Measurements from ENCODE around the gene UVRAG. TPM values are rescaled to one million over a fixed set of nuclear protein-coding genes. Genes with fewer than 3 reads are reported as not detected.
A peak's percentile ranks its signal among the peaks of the same experiment; 100 is the strongest.

Gene UVRAG
- total and polyA plus RNA-seq, 2 donors: 20.0 to 21.8 TPM

DNA sequence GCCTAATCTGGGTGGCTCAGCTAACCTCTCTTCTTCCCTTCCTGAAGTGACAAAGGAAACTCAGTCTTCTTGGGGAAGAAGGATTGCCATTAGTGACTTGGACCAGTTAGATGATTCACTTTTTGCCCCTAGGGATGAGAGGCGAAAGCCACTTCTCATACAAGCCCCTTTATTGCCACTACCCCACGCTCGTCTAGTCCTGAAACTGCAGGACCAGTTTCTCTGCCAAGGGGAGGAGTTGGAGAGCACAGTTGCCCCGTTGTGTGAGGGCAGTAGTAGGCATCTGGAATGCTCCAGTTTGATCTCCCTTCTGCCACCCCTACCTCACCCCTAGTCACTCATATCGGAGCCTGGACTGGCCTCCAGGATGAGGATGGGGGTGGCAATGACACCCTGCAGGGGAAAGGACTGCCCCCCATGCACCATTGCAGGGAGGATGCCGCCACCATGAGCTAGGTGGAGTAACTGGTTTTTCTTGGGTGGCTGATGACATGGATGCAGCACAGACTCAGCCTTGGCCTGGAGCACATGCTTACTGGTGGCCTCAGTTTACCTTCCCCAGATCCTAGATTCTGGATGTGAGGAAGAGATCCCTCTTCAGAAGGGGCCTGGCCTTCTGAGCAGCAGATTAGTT is 14.2 kb upstream of the UVRAG start:
- Histone ChIP-seq H3K4me1 (ENCODE audit: control insufficient read depth in 2 of 2, insufficient read depth in 2 of 2, low read length in 2 of 2) (peaks cover 20 to 34% of the 10 kb centered on the region in 2 donors), H3K27me3 (ENCODE audit: control insufficient read depth in 2 of 2, insufficient read depth in 1 of 2, low read length in 1 of 2) (no peaks in the 10 kb centered on the region), H3K9me3 (ENCODE audit: control insufficient read depth in 2 of 2, insufficient read depth in 1 of 2, low read length in 1 of 2) (no peaks in the 10 kb centered on the region), H3K27ac (ENCODE audit: low read depth in 1 of 2, low read length in 1 of 2) (peak overlapping the region in 1 of 2 donors; percentile 84), H3K4me3 (ENCODE audit: low read length in 2 of 2) (no peak overlapping the region), H3K36me3 (ENCODE audit: control insufficient read depth in 2 of 2, insufficient read depth in 2 of 2, low read length in 1 of 2) (no peaks in the 10 kb centered on the region)
- peak in 2 of 9 donors; percentile 15 to 42 for DNase-seq (ENCODE audit: low read depth in 6 of 9, low spot score in 9 of 9)
- WGBS: 95% methylated on average over 6 of the region's 6 CpGs

DNA sequence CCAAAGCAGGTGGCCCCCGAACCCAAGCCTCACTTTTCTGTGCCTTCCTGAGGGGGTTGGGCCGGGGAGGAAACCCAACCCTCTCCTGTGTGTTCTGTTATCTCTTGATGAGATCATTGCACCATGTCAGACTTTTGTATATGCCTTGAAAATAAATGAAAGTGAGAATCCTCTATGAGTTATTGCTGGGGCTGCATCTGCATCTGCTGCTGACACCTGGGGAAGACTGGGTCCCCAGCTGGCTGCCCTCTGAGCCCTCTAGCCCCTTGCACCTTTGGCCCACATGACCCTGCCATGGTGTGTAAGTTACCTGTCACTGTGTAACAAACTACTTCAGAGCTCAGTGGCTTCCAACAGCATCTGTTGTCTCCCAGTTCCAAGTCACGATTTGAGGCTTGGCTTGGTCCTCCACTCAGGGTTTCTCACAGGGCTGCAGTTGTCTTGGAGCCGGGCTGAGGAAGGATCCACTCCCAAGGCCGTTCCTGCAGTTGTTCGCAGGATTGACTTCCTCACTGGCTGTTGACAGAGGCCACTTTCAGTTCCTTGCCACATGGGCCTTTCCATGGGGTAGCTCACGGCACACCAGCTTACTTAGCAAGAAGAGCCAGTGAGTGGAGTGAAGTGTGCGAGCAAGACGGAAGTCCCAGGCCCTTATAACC is 13.5 kb upstream of the UVRAG start:
- WGBS: 73% methylated on average over 9 of the region's 9 CpGs
- Histone ChIP-seq H3K36me3 (ENCODE audit: control insufficient read depth in 2 of 2, insufficient read depth in 2 of 2, low read length in 1 of 2) (no peaks in the 10 kb centered on the region), H3K27ac (ENCODE audit: low read depth in 1 of 2, low read length in 1 of 2) (peak overlapping the region in 1 of 2 donors; percentile 84)

DNA sequence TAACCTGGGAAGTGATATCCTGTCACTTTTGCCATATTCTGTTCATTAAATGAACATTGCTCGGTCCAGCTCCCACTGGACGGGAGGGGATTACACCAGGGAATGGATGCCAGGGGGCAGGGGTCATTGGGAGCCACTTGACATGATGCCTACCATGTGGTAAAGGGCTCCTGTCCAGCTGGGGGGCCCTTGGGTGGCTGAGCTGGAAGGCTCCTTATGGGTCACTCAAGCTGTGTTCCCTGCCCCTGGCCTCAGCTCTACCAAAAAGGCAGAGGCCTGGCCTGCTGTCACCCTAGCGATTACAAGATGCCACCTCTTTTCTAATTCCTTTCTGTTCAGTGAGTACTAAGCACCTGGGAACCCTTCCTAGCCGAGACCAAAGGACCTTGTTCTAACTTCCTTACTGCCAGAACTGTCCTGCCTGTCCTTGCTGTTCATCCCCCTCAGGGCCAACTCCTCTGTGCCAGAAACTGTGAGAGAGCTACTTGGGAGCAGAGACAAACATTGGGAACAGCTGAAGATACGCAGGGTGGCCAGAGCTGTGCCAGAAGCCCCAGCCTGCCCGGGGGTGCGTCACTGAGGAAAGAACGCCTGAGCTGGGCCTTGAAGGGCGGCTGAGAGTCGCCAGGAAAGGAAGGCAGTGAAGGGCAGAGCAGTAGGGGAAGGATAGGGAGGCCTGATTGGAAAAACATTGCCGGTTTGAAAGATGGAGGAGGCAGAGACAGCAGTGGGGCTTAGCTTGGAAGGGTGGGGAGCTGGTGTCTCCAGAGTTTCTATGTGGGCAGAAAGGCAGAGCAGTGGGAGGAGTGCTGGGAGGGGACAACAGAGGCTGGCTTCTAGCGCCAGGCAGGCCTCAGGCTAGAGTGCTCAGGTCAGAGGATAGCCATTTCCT is 12.7 kb upstream of the UVRAG start:
- H3K27me3 ChIP-seq (ENCODE audit: control insufficient read depth in 2 of 2, insufficient read depth in 1 of 2, low read length in 1 of 2): no peaks in the 10 kb centered on the region
- H3K9me3 ChIP-seq (ENCODE audit: control insufficient read depth in 2 of 2, insufficient read depth in 1 of 2, low read length in 1 of 2): no peaks in the 10 kb centered on the region
- no peaks in the 10 kb centered on the region for H3K36me3 ChIP-seq (ENCODE audit: control insufficient read depth in 2 of 2, insufficient read depth in 2 of 2, low read length in 1 of 2)
- 97% methylated on average over 12 of the region's 12 CpGs for WGBS
- no peak for DNase-seq (ENCODE audit: low read depth in 6 of 9, low spot score in 9 of 9)
- peaks cover 20 to 34% of the 10 kb centered on the region in 2 donors for H3K4me1 ChIP-seq (ENCODE audit: control insufficient read depth in 2 of 2, insufficient read depth in 2 of 2, low read length in 2 of 2)
- H3K27ac ChIP-seq (ENCODE audit: low read depth in 1 of 2, low read length in 1 of 2): peak overlapping the region in 1 of 2 donors; percentile 84
- H3K4me3 ChIP-seq (ENCODE audit: low read length in 2 of 2): no peak overlapping the region

More for the DNA sequence above, 13.5 kb upstream of the UVRAG start:
- no peaks in the 10 kb centered on the region for H3K9me3 ChIP-seq (ENCODE audit: control insufficient read depth in 2 of 2, insufficient read depth in 1 of 2, low read length in 1 of 2)
- H3K27me3 ChIP-seq (ENCODE audit: control insufficient read depth in 2 of 2, insufficient read depth in 1 of 2, low read length in 1 of 2): no peaks in the 10 kb centered on the region
- H3K4me1 ChIP-seq (ENCODE audit: control insufficient read depth in 2 of 2, insufficient read depth in 2 of 2, low read length in 2 of 2): peaks cover 20 to 34% of the 10 kb centered on the region in 2 donors
- H3K4me3 ChIP-seq (ENCODE audit: low read length in 2 of 2): no peak overlapping the region
- DNase-seq (ENCODE audit: low read depth in 6 of 9, low spot score in 9 of 9): peak in 8 of 9 donors; percentile 44 to 84 (median 64)

DNA sequence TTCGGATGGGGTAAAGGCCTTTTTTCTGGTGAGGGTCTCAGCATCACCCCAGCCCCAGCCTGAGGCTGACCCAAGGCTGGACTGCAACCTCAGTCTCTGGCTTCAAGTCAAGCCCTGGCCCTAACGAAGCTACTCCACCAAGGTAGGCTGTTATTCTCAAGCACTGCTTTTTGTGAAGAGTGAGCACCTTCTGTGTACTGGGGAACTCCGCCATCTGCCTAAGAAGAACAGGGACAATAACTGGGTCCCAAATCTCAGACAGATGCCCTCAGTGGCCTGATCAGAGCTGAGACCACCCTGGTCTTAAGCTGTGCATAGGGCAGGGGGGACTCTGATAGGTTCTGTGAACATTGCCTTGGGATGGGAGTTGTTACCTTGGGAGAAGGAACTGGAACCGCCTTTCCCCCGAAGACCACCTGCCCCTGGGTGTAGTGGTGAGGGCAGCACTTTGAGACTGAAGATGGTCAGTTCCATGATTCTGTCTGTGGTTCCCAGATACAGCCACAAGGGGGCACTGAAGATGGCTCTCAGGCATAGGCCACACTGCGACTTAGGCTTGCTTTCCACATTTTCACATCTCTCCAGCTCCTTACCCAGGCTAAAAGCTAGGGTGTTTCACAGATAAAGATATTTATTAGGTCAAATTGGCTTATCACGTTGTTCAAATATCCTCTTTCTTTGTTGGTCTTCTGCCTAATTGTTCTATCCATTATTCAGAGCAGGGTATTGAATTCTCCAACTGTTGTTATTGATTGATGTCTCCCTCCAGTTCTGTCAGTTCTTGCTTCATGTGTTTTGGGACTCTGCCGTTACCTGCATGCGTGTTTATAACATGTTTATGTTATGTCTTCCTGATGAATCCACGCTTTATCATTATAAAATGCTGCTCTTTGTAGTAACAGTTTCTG is 11.8 kb upstream of the UVRAG start:
- Histone ChIP-seq H3K4me1 (ENCODE audit: control insufficient read depth in 2 of 2, insufficient read depth in 2 of 2, low read length in 2 of 2) (peaks cover 20 to 34% of the 10 kb centered on the region in 2 donors), H3K4me3 (ENCODE audit: low read length in 2 of 2) (no peak overlapping the region), H3K9me3 (ENCODE audit: control insufficient read depth in 2 of 2, insufficient read depth in 1 of 2, low read length in 1 of 2) (no peaks in the 10 kb centered on the region), H3K27ac (ENCODE audit: low read depth in 1 of 2, low read length in 1 of 2) (no peak overlapping the region), H3K36me3 (ENCODE audit: control insufficient read depth in 2 of 2, insufficient read depth in 2 of 2, low read length in 1 of 2) (no peaks in the 10 kb centered on the region), H3K27me3 (ENCODE audit: control insufficient read depth in 2 of 2, insufficient read depth in 1 of 2, low read length in 1 of 2) (no peaks in the 10 kb centered on the region)
- 63% methylated on average over 10 of the region's 10 CpGs for WGBS
- DNase-seq (ENCODE audit: low read depth in 6 of 9, low spot score in 9 of 9): peak in 8 of 9 donors; percentile 30 to 79 (median 64)

DNA sequence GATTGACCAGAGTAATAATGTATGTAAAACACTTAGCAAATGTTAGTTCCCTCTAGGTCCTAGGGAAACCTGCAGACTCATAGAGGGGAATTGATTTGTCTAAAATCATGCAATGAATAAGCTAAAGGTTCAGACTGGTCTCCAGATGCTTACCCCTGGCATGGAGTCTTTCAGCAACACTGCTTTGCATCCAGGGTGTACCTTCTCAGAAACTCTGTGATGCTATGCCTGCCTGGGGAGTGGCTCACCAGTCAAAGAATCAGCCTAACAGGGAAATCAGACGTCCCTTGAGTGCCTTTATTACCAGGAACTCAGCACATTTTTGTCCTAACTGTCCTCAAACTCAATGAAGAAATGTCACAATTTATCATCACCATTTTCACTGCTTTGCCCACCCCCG is 5.9 kb upstream of the UVRAG start:
- H3K9me3 ChIP-seq (ENCODE audit: control insufficient read depth in 2 of 2, insufficient read depth in 1 of 2, low read length in 1 of 2): no peaks in the 10 kb centered on the region
- 90% methylated on average over 2 of the region's 2 CpGs for WGBS
- H3K36me3 ChIP-seq (ENCODE audit: control insufficient read depth in 2 of 2, insufficient read depth in 2 of 2, low read length in 1 of 2): no peaks in the 10 kb centered on the region

DNA sequence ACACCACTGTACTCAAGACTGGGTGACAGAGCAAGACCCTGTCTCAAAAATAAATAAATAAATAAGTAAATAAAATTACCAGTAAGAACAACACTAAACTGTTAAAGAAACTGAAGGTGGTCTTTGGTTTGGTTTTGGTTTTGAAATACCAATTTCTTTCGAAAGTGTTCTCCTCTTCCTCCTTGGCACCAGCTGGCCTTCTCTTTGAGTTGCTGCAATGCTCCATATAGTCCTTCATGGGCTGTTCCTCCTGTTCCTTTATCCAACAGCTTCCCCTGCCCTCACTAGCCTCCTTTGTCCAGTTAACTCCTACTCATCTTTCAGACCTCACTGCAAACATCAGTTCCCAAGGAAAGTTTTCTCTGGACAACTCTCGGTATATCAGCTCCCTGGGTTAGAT is 5.0 kb upstream of the UVRAG start:
- no peak for DNase-seq (ENCODE audit: low read depth in 6 of 9, low spot score in 9 of 9)
- Histone ChIP-seq H3K27me3 (ENCODE audit: control insufficient read depth in 2 of 2, insufficient read depth in 1 of 2, low read length in 1 of 2) (no peaks in the 10 kb centered on the region), H3K4me3 (ENCODE audit: low read length in 2 of 2) (no peak overlapping the region), H3K27ac (ENCODE audit: low read depth in 1 of 2, low read length in 1 of 2) (no peak overlapping the region), H3K9me3 (ENCODE audit: control insufficient read depth in 2 of 2, insufficient read depth in 1 of 2, low read length in 1 of 2) (no peaks in the 10 kb centered on the region), H3K36me3 (ENCODE audit: control insufficient read depth in 2 of 2, insufficient read depth in 2 of 2, low read length in 1 of 2) (no peaks in the 10 kb centered on the region), H3K4me1 (ENCODE audit: control insufficient read depth in 2 of 2, insufficient read depth in 2 of 2, low read length in 2 of 2) (peaks cover 3 to 8% of the 10 kb centered on the region in 2 donors)
- 98% methylated on average over 2 of the region's 2 CpGs for WGBS

More for the DNA sequence above, 5.9 kb upstream of the UVRAG start:
- Histone ChIP-seq H3K4me3 (ENCODE audit: low read length in 2 of 2) (no peak overlapping the region), H3K27ac (ENCODE audit: low read depth in 1 of 2, low read length in 1 of 2) (no peak overlapping the region), H3K27me3 (ENCODE audit: control insufficient read depth in 2 of 2, insufficient read depth in 1 of 2, low read length in 1 of 2) (no peaks in the 10 kb centered on the region), H3K4me1 (ENCODE audit: control insufficient read depth in 2 of 2, insufficient read depth in 2 of 2, low read length in 2 of 2) (peaks cover under 1 to 4% of the 10 kb centered on the region in 2 donors)
- no peak for DNase-seq (ENCODE audit: low read depth in 6 of 9, low spot score in 9 of 9)

DNA sequence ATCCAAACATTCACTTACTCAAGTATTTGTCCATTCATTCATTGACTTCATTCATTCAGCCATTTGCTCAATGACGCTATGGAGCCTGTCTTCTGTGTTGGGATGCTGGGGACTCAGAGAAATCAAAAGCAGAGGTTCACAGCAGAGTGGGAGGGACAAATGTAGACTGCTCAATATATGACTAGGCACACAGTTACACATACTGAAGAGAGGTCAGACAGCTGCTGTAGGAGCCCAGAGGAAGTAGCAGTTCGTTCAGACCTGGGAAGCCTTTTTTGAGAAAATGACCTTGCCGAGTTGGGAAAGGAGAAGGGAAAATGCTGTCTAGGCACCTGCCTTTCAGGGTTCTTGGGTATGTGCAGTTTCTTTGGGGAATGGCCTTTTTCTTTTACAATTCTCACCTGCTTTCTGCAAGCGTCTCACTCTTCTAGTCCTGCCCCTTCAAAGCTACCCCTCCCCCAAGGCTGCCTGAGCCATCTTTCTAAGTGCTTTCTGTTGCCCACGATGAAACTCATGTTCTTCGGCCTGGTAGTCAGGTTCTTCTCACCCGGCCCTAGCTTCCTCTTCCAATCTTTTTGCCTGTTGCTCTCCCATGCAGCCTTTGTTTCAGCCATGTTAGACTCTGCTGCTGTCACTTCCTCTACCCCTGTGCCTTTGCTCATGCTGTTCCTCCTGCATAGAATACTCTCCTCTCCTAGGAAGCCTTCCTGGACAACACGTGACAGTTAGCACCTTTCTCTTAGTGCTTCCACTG is 4.2 kb upstream of the UVRAG start:
- Histone ChIP-seq H3K36me3 (ENCODE audit: control insufficient read depth in 2 of 2, insufficient read depth in 2 of 2, low read length in 1 of 2) (no peaks in the 10 kb centered on the region), H3K4me1 (ENCODE audit: control insufficient read depth in 2 of 2, insufficient read depth in 2 of 2, low read length in 2 of 2) (peaks cover 3 to 8% of the 10 kb centered on the region in 2 donors), H3K27me3 (ENCODE audit: control insufficient read depth in 2 of 2, insufficient read depth in 1 of 2, low read length in 1 of 2) (no peaks in the 10 kb centered on the region), H3K27ac (ENCODE audit: low read depth in 1 of 2, low read length in 1 of 2) (no peak overlapping the region), H3K4me3 (ENCODE audit: low read length in 2 of 2) (no peak overlapping the region), H3K9me3 (ENCODE audit: control insufficient read depth in 2 of 2, insufficient read depth in 1 of 2, low read length in 1 of 2) (no peaks in the 10 kb centered on the region)
- 91% methylated on average over 8 of the region's 8 CpGs for WGBS
- no peak for DNase-seq (ENCODE audit: low read depth in 6 of 9, low spot score in 9 of 9)

DNA sequence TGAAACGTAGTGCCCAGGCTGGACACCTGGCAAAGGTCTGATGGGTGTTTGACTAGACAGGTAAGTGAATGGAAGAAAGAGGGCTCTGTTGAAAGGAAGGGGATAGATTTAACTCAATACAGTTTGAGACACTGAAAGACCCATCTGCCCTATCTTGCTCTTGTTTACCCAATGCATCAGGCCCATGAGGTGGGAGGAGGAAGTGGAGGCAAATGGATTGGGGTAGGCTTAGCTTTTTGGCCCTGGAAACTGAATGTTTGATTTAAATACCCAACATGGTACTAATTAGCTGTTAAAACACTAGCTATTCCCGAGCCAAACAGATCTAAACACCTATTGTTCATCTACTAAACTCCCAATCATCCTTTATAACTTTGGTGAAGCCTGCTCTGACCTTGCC is 3.5 kb upstream of the UVRAG start:
- Histone ChIP-seq H3K27me3 (ENCODE audit: control insufficient read depth in 2 of 2, insufficient read depth in 1 of 2, low read length in 1 of 2) (no peaks in the 10 kb centered on the region), H3K4me3 (ENCODE audit: low read length in 2 of 2) (no peak overlapping the region), H3K9me3 (ENCODE audit: control insufficient read depth in 2 of 2, insufficient read depth in 1 of 2, low read length in 1 of 2) (no peaks in the 10 kb centered on the region), H3K36me3 (ENCODE audit: control insufficient read depth in 2 of 2, insufficient read depth in 2 of 2, low read length in 1 of 2) (no peaks in the 10 kb centered on the region), H3K27ac (ENCODE audit: low read depth in 1 of 2, low read length in 1 of 2) (no peak overlapping the region), H3K4me1 (ENCODE audit: control insufficient read depth in 2 of 2, insufficient read depth in 2 of 2, low read length in 2 of 2) (peaks cover 7 to 13% of the 10 kb centered on the region in 2 donors)
- no peak for DNase-seq (ENCODE audit: low read depth in 6 of 9, low spot score in 9 of 9)
- WGBS: 97% methylated on average over 2 of the region's 2 CpGs

Data from thymus (tissue), 11 donors.